Fibroblast of the aortic adventitia (primary cell): Measurements from ENCODE around the gene PLGRKT. TPM values are rescaled to one million over a fixed set of nuclear protein-coding genes. Genes with fewer than 3 reads are reported as not detected.

Source experiments
- DNase-seq: peaks from one replicate; pipeline ENCODE4 v3.0.0-alpha.2; 2010; ENCODE audit warnings: low read depth
- H3K4me3 ChIP-seq: 2 replicates; pipeline ENCODE4 v1.5.1; 2011; ENCODE audit warnings: low read depth, mild to moderate bottlenecking, control low read depth, low read length, moderate library complexity
- total RNA-seq: library from RNA; depleted of rRNA; stranded (reverse); fragments of >200 nt; gene quantifications from 2 replicates; pipeline ENCODE4 v1.2.3, GENCODE V29; 2012; ENCODE audit warnings: low replicate concordance
- TF ChIP-seq, protein P1 (sequence below): IDR thresholded peaks from 2 replicates; pipeline ENCODE4 v1.5.1; 2011; ENCODE audit warnings: mild to moderate bottlenecking, low read length, control low read depth, inconsistent platforms; ENCODE audit not compliant: insufficient read depth

Gene PLGRKT
- total RNA-seq, 1 donor = 25.8 TPM

DNA sequence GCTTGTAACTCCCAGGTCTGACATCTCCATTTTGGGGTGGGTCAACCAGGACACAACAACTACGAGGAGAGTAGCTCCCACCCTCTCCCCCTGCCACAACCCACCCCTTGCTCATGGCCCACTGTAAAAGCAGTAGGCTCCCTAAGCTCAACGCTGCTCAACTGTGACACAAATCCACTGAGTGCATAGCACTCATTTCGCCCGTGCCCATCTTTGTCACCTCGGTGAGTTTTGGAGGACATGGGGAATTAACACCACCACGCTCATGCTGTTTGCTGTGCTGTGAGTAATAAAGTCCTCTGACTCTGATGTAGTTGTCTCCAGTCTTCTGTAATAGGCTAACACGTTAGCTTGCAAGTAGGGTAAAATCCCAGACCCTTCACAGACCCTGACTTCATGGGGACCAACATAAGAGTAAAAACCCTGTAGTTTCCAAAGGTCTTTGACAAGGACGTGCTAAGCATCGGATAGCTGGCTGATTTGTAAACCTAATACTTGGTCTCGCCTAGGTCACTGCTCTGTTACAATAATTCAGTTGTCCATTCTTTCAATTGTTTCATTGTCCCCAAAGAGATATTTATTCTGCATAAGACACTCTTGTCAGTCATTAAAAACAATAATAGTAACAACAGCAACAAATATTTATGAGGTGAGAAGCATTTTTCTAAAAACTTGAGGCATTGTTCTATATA is 7.7 kb downstream of the PLGRKT start:
- DNase-seq = no peak
- TF ChIP-seq, protein P1, sequence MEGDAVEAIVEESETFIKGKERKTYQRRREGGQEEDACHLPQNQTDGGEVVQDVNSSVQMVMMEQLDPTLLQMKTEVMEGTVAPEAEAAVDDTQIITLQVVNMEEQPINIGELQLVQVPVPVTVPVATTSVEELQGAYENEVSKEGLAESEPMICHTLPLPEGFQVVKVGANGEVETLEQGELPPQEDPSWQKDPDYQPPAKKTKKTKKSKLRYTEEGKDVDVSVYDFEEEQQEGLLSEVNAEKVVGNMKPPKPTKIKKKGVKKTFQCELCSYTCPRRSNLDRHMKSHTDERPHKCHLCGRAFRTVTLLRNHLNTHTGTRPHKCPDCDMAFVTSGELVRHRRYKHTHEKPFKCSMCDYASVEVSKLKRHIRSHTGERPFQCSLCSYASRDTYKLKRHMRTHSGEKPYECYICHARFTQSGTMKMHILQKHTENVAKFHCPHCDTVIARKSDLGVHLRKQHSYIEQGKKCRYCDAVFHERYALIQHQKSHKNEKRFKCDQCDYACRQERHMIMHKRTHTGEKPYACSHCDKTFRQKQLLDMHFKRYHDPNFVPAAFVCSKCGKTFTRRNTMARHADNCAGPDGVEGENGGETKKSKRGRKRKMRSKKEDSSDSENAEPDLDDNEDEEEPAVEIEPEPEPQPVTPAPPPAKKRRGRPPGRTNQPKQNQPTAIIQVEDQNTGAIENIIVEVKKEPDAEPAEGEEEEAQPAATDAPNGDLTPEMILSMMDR = no peak
- H3K4me3 ChIP-seq = no peak overlapping the region

DNA sequence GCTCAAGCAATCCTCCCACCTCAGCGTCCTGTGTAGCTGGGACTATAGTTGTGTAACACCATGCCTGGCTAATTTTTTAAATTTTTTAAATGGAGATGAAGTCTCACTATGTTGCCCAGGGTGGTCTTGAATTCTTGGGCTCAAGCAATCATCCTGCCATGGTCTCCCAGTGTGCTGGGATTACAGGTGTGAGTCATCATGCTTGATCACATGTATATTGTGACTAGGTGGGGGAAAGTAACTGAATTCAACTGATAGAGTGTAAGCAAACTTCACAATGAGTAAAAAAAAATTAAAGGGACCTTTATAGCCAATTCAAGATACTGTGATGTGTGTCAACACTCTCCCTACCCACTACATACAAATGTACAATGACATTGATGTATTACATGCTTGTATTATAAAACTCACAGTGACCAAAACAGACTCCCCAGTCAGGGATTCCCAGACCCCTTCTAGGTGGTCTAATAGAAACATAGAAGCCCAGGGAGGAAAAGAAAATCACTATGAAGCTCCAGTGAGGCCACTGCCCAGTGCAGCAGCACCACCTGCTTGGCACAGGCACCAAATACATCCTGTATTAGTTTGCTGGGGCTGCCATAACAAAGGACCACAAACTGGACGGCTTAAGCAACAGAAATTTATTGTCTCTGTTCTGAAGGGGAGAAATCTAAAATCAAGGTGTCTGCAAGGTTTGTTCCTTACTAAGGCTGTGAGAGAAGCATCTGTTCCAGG is 8.8 kb downstream of the PLGRKT start:
- TF ChIP-seq, protein P1 = no peak
- H3K4me3 ChIP-seq = no peak overlapping the region
- no peak for DNase-seq

DNA sequence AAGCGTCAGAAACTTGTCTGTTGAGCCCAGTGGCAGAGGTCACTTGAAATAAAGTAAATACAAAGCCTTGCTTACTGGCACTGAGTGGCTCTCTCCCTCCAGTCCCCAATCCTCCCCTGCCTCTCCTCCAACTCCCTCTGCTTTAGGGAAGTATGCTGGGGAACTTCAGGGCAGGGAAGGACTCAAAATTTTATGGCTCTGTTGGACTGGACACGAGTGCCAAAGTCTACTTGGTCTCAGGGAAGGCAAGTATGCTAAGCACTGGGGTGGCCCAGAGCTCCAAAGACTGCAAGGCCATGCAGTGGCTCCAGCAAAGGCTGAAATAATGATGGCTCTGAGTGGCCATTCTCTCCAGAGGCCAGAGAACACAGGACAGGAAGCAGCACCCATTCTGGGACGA is 9.6 kb downstream of the PLGRKT start:
- H3K4me3 ChIP-seq = no peak overlapping the region
- DNase-seq = no peak
- TF ChIP-seq, protein P1 = no peak

DNA sequence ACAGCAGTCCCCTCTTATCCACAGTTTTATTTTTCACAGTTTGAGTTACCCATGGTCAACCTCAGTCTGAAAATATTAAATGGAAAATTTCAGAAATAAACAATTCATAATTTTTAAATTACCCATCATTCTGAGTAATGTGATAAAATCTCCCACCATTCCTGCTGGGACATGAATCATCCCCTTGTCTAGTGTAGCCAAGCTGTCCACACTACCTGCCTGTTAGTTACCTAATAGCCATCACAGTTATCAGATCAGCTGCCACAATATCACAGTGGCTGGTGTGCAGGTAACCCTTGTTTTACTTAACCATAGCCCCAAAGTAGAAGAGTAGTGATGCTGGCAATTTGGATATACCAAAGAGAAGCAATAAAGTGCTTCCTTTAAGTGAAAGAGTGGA is 10.7 kb downstream of the PLGRKT start:
- no peak for DNase-seq
- TF ChIP-seq, protein P1 = no peak
- H3K4me3 ChIP-seq = no peak overlapping the region

DNA sequence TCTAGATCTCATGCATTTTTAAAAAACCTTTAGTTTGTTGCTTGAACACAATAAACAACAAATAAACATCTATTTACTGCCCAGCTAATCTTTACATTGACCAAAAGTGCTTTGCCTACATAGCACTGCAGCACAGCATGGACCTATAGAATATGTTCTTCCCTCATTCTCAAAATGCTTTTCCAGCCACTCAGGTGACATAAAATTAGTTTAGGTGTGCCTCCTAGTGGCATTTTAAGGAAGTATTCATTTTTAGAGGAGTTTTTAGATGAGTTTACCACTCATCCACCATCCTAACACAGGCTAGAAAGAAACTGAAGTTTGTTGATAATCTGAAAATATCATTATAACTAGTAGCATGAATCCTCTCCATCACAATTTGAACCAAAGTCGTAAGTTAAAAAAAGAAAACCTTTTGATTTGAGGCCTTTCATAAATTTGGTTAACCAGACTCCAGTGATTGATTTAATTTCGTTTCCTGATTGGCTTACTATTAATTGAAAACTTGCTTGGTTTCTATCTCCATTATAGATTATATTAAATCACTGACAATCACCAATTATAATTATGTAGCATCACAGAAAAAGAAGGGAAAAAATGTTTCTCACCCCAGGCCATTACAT is 12.6 kb downstream of the PLGRKT start:
- TF ChIP-seq, protein P1 = peak; percentile 33
- no peak overlapping the region for H3K4me3 ChIP-seq
- DNase-seq = peak; percentile 23

DNA sequence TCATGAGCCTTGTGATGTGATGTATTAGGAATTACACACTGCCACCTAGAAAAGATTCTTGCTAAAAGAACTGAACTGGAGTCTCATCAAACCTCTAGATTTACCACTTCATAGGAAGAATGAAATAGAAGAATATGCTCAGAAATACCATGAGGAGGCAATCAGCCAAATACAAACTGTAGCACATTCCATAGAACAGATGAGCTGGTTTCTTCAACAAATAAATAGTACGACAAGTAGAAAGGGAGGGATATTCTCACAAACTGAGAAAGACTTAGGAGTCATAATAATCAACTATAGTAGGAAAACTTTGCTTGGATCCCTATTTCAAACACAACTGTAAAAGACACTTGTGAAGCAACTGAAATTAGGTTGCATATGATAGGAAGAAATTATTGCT is 15.4 kb downstream of the PLGRKT start:
- H3K4me3 ChIP-seq = no peak overlapping the region
- TF ChIP-seq, protein P1 = no peak
- no peak for DNase-seq
